Measurements from ENCODE around the gene NAA80. TPM values are rescaled to one million over a fixed set of nuclear protein-coding genes. Genes with fewer than 3 reads are reported as not detected.

Gene NAA80
- total and polyA plus RNA-seq, 2 donors from 2014 or later: 8.7 to 10.7 TPM

GRCh38 chr3:50269460-50269859 lies 29.7 kb downstream of the NAA80 start:
- H3K27me3 ChIP-seq (ENCODE audit: control insufficient read depth, insufficient read depth, low read length): peaks cover 4% of the 10 kb centered on the region
- TF ChIP-seq CTCF (IDR thresholded peaks at IDR 0.05; ENCODE audit: borderline replicate concordance, extremely low read depth, insufficient read depth): no peak
- H3K27ac ChIP-seq (ENCODE audit: low read depth in 2 of 2, low read length in 2 of 2): peak overlapping the region; percentile 91 to 94
- intact Hi-C loops (cut with DNase I): no loop called here
- peak overlapping the region; percentile 44 to 84 (median 73) for H3K4me3 ChIP-seq (ENCODE audit: low read length in 3 of 3)
- no peaks in the 10 kb centered on the region for H3K36me3 ChIP-seq (ENCODE audit: control insufficient read depth in 2 of 3, insufficient read depth in 3 of 3, low read length in 3 of 3)
- H3K4me1 ChIP-seq (ENCODE audit: control insufficient read depth in 2 of 3, insufficient read depth in 2 of 3, low read depth in 1 of 3, low read length in 3 of 3): peaks cover 0 to 60% (median 45%) of the 10 kb centered on the region in 3 donors
- H3K9me3 ChIP-seq (ENCODE audit: control insufficient read depth in 2 of 3, insufficient read depth in 1 of 3, low read length in 3 of 3): no peaks in the 10 kb centered on the region
- FAIRE-seq (no peak), DNase-seq (peak in 1 of 5 donors; percentile 24)
- peak overlapping the region; percentile 40 to 95 (median 63) for H3K9ac ChIP-seq (ENCODE audit: low read length in 3 of 3)

GRCh38 chr3:50268703-50269451 lies 30.3 kb downstream of the NAA80 start, which contains the start of gene SEMA3B:
SEMA3B (plus strand) TSS chr3:50269147; CDS start chr3:50269241, 94 bp downstream.
- peak within 1 kb of the TSS; percentile 91 to 94 for H3K27ac ChIP-seq (ENCODE audit: low read depth in 2 of 2, low read length in 2 of 2)
- no peaks in the 10 kb centered on the region for H3K27me3 ChIP-seq (ENCODE audit: control insufficient read depth, insufficient read depth, low read length)
- FAIRE-seq: no peak
- no peaks in the 10 kb centered on the region for H3K36me3 ChIP-seq (ENCODE audit: control insufficient read depth in 2 of 3, insufficient read depth in 3 of 3, low read length in 3 of 3)
- peaks cover 0 to 63% (median 45%) of the 10 kb centered on the region in 3 donors for H3K4me1 ChIP-seq (ENCODE audit: control insufficient read depth in 2 of 3, insufficient read depth in 2 of 3, low read depth in 1 of 3, low read length in 3 of 3)
- H3K9me3 ChIP-seq (ENCODE audit: control insufficient read depth in 2 of 3, insufficient read depth in 1 of 3, low read length in 3 of 3): no peaks in the 10 kb centered on the region
- peak; percentile 77 to 97 (median 85) for DNase-seq
- intact Hi-C loops (cut with DNase I): no loop called here
- H3K4me3 ChIP-seq (ENCODE audit: low read length in 3 of 3): peak within 1 kb of the TSS; percentile 44 to 84 (median 73)
- H3K9ac ChIP-seq (ENCODE audit: low read length in 3 of 3): peak within 1 kb of the TSS; percentile 40 to 95 (median 63)
- no peak for TF ChIP-seq CTCF (IDR thresholded peaks at IDR 0.05; ENCODE audit: borderline replicate concordance, extremely low read depth, insufficient read depth)

GRCh38 chr3:50268276-50268675 lies 30.9 kb downstream of the NAA80 start:
- peak overlapping the region; percentile 91 to 94 for H3K27ac ChIP-seq (ENCODE audit: low read depth in 2 of 2, low read length in 2 of 2)
- peak overlapping the region in 1 of 3 donors; percentile 95 for H3K9ac ChIP-seq (ENCODE audit: low read length in 3 of 3)
- H3K4me3 ChIP-seq (ENCODE audit: low read length in 3 of 3): peak overlapping the region in 2 of 3 donors; percentile 3 to 84
- H3K9me3 ChIP-seq (ENCODE audit: control insufficient read depth in 2 of 3, insufficient read depth in 1 of 3, low read length in 3 of 3): no peaks in the 10 kb centered on the region
- FAIRE-seq (no peak), DNase-seq (peak in 1 of 5 donors; percentile 21)
- H3K36me3 ChIP-seq (ENCODE audit: control insufficient read depth in 2 of 3, insufficient read depth in 3 of 3, low read length in 3 of 3): no peaks in the 10 kb centered on the region
- intact Hi-C loops (cut with DNase I): no loop called here
- H3K27me3 ChIP-seq (ENCODE audit: control insufficient read depth, insufficient read depth, low read length): no peaks in the 10 kb centered on the region
- H3K4me1 ChIP-seq (ENCODE audit: control insufficient read depth in 2 of 3, insufficient read depth in 2 of 3, low read depth in 1 of 3, low read length in 3 of 3): peaks cover 0 to 62% (median 45%) of the 10 kb centered on the region in 3 donors
- TF ChIP-seq CTCF (IDR thresholded peaks at IDR 0.05; ENCODE audit: borderline replicate concordance, extremely low read depth, insufficient read depth): no peak

All from kidney (tissue), 14 donors.